DMS114 treated with DMSO at 0.1 percent for 48 hours (cell line): ENCODE measurements around the gene RDM1.
A peak's percentile ranks its signal among the peaks of the same experiment; 100 is the strongest.
"Not testable (repeated sequence)": the region's sequence is repeated elsewhere in the genome, so short reads cannot be mapped to it uniquely, and the experiment has no call there.

Experiments
- DNase-seq: peaks from one replicate; lab custom pipeline; 2025; ENCODE audit not compliant: unreplicated experiment; lab: John Stamatoyannopoulos, UW

The RDM1 gene, protein sequence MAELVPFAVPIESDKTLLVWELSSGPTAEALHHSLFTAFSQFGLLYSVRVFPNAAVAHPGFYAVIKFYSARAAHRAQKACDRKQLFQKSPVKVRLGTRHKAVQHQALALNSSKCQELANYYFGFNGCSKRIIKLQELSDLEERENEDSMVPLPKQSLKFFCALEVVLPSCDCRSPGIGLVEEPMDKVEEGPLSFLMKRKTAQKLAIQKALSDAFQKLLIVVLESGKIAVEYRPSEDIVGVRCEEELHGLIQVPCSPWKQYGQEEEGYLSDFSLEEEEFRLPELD

GRCh38 chr17:35930211-35931065 is at the start of gene RDM1:
RDM1 (minus strand) TSS chr17:35930773; CDS start chr17:35930727, 46 bp downstream.
- DNase-seq: peak; percentile 80

DNA sequence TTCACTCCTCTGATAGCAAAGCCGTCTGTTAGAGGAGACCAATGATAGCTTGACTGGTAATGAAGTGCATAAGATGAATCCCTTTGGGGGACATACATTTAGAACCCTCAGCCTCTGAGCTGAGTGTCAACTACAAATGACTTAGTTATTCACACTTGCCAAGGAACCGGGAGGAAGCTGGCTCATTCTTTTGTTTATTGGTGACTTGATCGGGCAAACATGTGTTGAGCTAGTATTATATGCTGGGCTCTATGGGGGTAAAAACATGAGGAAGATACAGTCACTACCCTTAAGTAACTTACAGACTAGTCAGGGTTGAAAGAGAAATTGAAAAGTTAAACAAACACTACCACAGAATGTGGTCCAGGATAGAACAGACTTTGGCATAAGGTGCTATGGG is 47.8 kb upstream of the RDM1 start:
- DNase-seq: no peak

GRCh38 chr17:35977509-35977908 is 46.9 kb upstream of the RDM1 start:
- no peak for DNase-seq

- no peak for DNase-seq
These were observed 43.0 kb upstream of the RDM1 start for GRCh38 chr17:35973333-35974260.

GRCh38 chr17:35972945-35973332 is 42.4 kb upstream of the RDM1 start:
- no peak for DNase-seq

GRCh38 chr17:35972535-35972934 is 42.0 kb upstream of the RDM1 start:
- DNase-seq: no peak

- DNase-seq: no peak
These were observed 41.5 kb upstream of the RDM1 start for GRCh38 chr17:35972066-35972465.

DNA sequence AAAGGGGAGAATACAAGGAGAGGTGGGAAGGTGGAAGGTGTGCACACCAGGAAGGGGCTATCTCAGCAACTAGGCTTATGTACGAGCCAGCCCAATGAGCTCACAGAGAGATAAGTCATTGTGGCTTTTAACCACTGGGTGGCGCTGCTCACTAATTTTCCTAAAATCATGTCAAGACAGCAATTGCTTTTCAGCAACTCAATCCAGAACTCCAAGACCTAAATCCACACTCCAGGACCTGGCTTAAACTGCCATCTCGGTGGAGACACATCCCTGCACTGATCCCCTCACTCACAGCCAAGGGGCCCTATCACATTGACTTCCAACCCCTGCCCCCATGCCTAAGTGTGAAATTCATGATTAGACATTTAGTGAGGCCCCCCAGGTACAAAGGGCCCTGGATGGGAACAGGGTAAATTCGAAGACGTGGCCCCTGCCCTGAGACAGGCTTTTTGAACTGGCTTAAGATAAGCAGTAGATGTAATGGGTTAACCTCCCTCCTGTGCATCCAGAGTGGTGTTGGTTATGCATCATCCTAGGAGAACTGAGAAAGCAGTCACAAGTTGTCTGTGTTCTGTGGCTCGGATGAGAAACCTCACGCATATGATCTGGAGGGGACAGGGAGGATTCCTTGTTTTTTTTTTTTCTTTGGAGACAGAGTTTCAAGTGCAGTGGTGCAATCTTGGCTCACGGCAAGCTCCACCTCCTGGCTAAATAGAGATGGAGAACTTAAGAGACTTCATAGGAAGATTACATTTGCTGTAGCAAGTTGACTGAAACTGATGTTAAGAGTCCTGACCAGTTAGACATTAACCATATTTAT is 39.2 kb upstream of the RDM1 start:
- peak; percentile 73 for DNase-seq

DNA sequence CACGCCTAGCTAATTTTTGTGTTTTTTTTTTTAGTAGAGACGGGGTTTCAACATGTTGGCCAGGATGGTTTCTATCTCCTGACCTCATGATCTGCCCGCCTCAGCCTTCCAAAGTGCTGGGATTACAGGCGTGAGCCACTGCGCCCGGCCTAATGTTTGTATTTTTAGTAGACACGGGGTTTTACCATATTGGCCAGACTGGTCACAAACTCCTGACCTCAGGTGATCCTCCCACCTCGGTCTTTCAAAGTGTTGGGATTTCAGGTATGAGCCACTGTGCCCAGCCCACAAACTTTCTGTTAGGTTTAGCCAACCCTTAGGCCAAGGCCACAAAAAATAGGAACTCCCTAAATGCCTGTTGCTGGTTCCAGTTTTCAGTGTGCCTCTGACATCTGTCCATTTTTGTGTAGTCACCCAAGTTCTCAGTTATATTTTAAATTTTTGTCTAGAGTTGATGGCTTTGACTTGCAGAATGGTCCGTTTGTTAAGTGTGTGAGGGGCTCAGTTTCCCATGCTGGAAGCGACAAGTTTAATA is 38.0 kb upstream of the RDM1 start:
- DNase-seq: no peak

GRCh38 chr17:35965272-35965671 is 34.7 kb upstream of the RDM1 start:
- DNase-seq: no peak

- DNase-seq: no peak
These were observed 33.1 kb upstream of the RDM1 start for GRCh38 chr17:35963663-35964062.

GRCh38 chr17:35953720-35954119 is 23.1 kb upstream of the RDM1 start:
- DNase-seq: no peak

GRCh38 chr17:35949401-35949800 is 18.8 kb upstream of the RDM1 start:
- no peak for DNase-seq

GRCh38 chr17:35948092-35948491 is 17.5 kb upstream of the RDM1 start:
- DNase-seq: no peak

DNA sequence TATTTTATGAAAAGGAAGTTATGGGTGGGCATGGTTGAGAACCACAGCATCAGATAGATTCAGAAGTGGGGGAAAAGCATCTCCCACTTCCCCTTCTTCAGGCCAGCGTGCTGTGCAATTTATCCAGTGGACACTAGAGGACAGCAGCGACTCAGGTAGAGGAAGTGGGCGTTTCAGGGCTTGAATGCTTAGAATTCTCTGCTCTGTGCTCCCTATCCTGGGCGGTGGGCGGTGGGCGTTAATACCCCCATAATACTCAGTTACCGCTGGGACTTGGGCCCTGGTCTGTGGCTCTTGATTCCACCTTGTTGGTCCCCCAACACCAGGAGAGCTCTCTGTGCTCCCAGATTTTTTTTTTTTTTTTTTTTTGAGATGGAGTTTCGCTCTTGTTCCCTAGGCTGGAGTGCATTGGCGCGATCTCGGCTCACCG is 16.6 kb upstream of the RDM1 start:
- peak; percentile 67 for DNase-seq

GRCh38 chr17:35944151-35944550 is 13.6 kb upstream of the RDM1 start:
- DNase-seq: no peak

- no peak for DNase-seq
These were observed 13.0 kb upstream of the RDM1 start, which contains the start of gene LYZL6 for GRCh38 chr17:35943537-35943936. LYZL6 (minus strand) TSS chr17:35943713; CDS start chr17:35939356, 4,357 bp downstream.

DNA sequence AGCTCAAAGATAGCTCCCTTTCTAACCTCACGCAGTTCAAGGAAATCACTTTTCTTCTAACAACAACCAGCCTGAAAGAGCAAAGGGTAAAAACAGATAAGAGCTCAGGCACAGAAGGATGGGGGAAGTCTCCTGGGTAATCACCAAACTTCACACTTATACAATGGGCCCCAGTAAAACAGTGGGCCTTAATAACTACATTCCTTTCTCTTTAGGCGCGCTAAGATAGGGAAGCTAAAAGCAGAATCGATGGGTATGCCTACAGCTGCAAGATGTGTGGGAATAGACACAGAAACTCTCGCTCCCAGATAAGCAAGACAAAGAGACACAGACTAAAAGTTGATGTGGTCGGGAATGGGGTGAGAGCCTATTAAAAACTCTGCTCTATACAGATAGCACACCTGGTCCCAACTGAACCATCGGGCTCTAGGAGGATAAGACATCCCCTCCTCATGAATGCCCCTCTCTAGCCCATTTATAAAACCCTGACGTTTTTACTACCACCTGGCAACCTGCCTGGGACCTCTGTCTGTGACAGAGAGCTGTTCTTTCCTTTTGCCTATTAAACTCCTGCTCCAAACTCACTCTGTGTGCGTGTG is 12.1 kb upstream of the RDM1 start:
- no peak for DNase-seq

GRCh38 chr17:35938492-35938891 is 7.9 kb upstream of the RDM1 start:
- DNase-seq: not testable (repeated sequence)

DNA sequence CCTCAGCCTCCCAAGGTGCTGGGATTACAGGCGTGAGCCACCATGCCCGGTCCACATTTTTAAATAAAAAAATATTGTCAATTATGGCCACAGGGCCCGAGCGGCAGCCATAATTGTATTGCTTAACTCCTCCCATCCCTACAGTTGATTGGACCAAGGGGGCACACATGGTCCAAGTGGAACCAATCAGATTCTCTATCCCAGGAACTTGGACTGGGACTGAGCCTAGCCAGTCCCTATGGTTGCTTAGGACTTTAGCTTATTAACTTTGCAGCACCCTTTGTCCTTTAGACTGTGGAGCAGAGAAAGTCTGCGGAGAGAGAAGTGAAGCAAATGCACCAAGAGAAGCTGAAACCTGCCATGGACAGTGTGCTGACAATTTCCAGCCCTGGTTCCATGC is 5.5 kb upstream of the RDM1 start:
- no peak for DNase-seq
